Ascending aorta (tissue), 2 donors: ENCODE measurements around the gene BNIP3. TPM values are rescaled to one million over a fixed set of nuclear protein-coding genes. Genes with fewer than 3 reads are reported as not detected.

Source experiments
- DNase-seq, 2 donors: peaks; one replicate each; pipeline ENCODE4 v3.0.0-alpha.2; 2019; ENCODE audit warnings: low spot score in 2 of 2
- H3K27ac ChIP-seq, 2 donors: fragments of 200-600 bp; sonication (generic); one replicate each; pipeline ENCODE4 v1.5.1; 2016 to 2017; ENCODE audit warnings: mild to moderate bottlenecking in 1 of 2
- H3K27me3 ChIP-seq: fragments of 200-600 bp; sonication (generic); one replicate; pipeline ENCODE4 v1.5.1; 2017
- H3K36me3 ChIP-seq, 2 donors: fragments of 200-600 bp; sonication (generic); one replicate each; pipeline ENCODE4 v1.5.1; 2016
- H3K4me1 ChIP-seq, 2 donors: fragments of 200-600 bp; sonication (generic); one replicate each; pipeline ENCODE4 v1.5.1; 2016 to 2017; ENCODE audit warnings: mild to moderate bottlenecking in 1 of 2
- H3K4me3 ChIP-seq, 2 donors: fragments of 200-600 bp; sonication (generic); one replicate each; pipeline ENCODE4 v1.5.1; 2016 to 2017; ENCODE audit warnings: mild to moderate bottlenecking in 1 of 2
- H3K9me3 ChIP-seq, 2 donors: fragments of 200-600 bp; sonication (generic); one replicate each; pipeline ENCODE4 v1.5.1; 2016
- intact Hi-C: fragments of 100-400 bp; cut with DNase I; formaldehyde crosslinking; loops from one replicate; pipeline ENCODE4 v1.15.1; 2023
- total RNA-seq: library from RNA; depleted of rRNA; stranded (reverse); fragments of >200 nt; gene quantifications from one replicate; pipeline ENCODE4 v1.1.0, GENCODE V29; 2016
- TF ChIP-seq, protein P1 (sequence below), 3 experiments: fragments of 200-600 bp in 2 of 3; fragments of 450-650 bp in 1 of 3; sonication (generic) in 2 of 3; IDR thresholded peaks; one replicate each; pipeline ENCODE4 v1.5.1; 2016 to 2019; ENCODE audit warnings: antibody characterized with exemption in 3 of 3, mild to moderate bottlenecking in 1 of 3, moderate library complexity in 1 of 3

The BNIP3 gene
- total RNA-seq, 1 donor from 2014 or later, result 18.3 TPM

DNA sequence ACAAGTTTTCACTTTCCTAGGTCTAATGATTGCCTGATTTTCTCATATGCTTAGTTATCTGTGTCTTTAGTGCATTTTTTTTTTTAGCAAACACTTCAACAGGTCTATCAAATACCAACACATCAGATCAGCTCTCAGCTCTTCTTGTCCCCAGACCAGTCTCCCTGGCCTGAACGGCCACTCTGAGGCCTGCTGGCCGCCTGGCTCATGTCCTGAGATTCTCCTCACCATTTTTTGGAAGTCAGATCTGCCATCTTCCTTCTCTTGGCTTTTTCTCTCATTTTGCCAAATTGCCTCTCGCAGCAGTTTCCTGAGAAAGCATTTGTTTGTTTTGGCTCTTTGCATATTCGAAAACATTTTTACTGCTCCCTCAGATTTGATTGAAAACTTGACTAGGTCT lies 51.6 kb downstream of the BNIP3 start:
- Histone ChIP-seq H3K36me3 (peaks cover 0 to 4% of the 10 kb centered on the region in 2 donors), H3K4me1 (peaks cover 10 to 26% of the 10 kb centered on the region in 2 donors), H3K27me3 (no peaks in the 10 kb centered on the region), H3K9me3 (peaks cover 3 to 6% of the 10 kb centered on the region in 2 donors), H3K4me3 (no peak overlapping the region), H3K27ac (no peak overlapping the region)
- intact Hi-C loops, result no loop called here
- DNase-seq, result no peak
- TF ChIP-seq, protein P1, sequence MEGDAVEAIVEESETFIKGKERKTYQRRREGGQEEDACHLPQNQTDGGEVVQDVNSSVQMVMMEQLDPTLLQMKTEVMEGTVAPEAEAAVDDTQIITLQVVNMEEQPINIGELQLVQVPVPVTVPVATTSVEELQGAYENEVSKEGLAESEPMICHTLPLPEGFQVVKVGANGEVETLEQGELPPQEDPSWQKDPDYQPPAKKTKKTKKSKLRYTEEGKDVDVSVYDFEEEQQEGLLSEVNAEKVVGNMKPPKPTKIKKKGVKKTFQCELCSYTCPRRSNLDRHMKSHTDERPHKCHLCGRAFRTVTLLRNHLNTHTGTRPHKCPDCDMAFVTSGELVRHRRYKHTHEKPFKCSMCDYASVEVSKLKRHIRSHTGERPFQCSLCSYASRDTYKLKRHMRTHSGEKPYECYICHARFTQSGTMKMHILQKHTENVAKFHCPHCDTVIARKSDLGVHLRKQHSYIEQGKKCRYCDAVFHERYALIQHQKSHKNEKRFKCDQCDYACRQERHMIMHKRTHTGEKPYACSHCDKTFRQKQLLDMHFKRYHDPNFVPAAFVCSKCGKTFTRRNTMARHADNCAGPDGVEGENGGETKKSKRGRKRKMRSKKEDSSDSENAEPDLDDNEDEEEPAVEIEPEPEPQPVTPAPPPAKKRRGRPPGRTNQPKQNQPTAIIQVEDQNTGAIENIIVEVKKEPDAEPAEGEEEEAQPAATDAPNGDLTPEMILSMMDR (IDR thresholded peaks at IDR 0.05), result no peak

DNA sequence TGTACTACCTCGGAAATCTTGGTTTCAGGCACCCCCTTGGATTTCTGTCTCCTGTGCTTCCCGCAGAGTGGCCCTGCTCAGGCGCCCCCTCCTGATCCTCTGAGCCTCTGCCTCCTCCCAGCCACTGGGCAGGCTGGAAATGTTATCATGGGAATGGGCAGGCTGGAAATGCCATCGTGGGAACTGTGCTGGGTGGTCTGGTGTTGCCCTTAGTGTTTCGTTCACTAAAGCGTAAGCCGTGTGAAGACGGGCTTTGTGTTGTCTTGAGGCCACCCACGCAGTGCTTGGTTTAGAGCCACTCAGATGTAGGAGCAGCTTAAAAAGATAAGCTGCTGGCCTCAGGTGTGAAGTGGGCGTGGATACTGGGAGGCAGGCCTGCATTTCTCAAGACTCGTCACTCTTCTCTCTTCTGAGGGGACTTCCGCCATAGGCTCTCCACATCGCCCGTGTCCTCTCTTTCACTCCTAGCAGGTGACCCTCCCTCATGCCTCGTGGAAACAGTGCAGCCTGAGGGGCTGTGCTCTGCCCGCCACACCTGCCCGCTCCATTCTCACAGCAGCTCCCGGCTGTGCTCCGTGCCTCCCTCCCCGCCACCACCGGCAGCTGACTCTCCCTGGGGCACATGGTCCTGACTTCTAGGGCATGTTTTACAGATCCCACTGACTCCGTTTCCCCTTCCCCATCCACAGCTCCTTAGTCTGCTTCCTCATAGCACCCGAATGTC lies 52.4 kb downstream of the BNIP3 start:
- TF ChIP-seq, protein P1 (IDR thresholded peaks at IDR 0.05), result no peak
- H3K27me3 ChIP-seq, result no peaks in the 10 kb centered on the region
- no peaks in the 10 kb centered on the region for H3K36me3 ChIP-seq
- no peak overlapping the region for H3K4me3 ChIP-seq
- no peak overlapping the region for H3K27ac ChIP-seq
- peak in 1 of 2 donors; percentile 41 for DNase-seq
- intact Hi-C loops, result no loop called here
- H3K4me1 ChIP-seq, result peaks cover 10 to 26% of the 10 kb centered on the region in 2 donors
- H3K9me3 ChIP-seq, result peaks cover 3 to 8% of the 10 kb centered on the region in 2 donors

DNA sequence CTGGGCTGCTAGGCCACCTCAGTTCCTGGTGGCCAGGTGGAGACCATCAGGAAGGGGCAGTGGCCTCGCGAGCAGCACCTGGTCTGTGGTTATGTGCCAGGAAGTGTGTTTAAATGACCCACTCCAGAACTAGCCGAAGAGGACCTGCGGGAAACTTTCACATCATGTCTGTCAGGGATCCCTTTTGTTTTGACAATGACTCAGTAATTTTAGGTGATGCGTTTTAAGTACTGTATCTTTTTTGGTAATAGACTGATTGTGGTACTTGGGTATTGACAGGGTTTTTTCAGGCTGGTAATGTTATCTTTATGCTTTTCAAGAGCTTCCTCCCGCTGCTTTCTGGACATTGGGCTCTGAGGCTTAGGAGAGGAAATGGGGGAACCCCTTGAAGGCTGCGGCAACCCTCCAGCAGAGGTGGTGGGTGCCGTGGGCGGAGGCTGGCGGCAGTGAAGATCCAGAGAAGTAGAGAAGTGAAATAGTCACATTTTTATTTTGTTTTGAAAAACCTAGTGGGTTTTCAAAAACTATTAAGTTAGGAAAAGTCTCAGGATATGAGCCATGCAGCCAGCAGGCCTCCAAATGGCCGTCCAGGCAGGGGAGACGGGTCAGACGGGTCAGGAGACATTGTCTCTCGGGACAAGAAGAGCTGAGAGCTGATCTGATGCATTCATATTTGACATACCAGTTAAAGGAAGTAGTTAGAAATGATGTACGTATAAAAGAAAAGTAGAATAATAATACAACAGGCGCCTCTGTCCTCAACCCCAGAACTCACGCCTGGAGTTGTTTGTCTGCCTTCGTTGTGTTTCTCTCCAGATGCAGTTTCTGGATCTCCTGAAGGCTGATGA lies 53.3 kb downstream of the BNIP3 start:
- no peaks in the 10 kb centered on the region for H3K27me3 ChIP-seq
- peaks cover 3 to 8% of the 10 kb centered on the region in 2 donors for H3K9me3 ChIP-seq
- H3K36me3 ChIP-seq, result no peaks in the 10 kb centered on the region
- intact Hi-C loops, result no loop called here
- no peak overlapping the region for H3K27ac ChIP-seq
- H3K4me1 ChIP-seq, result peaks cover 10 to 26% of the 10 kb centered on the region in 2 donors
- no peak overlapping the region for H3K4me3 ChIP-seq
- TF ChIP-seq, protein P1 (IDR thresholded peaks at IDR 0.05), result no peak
- DNase-seq, result peak in 1 of 2 donors; percentile 45

DNA sequence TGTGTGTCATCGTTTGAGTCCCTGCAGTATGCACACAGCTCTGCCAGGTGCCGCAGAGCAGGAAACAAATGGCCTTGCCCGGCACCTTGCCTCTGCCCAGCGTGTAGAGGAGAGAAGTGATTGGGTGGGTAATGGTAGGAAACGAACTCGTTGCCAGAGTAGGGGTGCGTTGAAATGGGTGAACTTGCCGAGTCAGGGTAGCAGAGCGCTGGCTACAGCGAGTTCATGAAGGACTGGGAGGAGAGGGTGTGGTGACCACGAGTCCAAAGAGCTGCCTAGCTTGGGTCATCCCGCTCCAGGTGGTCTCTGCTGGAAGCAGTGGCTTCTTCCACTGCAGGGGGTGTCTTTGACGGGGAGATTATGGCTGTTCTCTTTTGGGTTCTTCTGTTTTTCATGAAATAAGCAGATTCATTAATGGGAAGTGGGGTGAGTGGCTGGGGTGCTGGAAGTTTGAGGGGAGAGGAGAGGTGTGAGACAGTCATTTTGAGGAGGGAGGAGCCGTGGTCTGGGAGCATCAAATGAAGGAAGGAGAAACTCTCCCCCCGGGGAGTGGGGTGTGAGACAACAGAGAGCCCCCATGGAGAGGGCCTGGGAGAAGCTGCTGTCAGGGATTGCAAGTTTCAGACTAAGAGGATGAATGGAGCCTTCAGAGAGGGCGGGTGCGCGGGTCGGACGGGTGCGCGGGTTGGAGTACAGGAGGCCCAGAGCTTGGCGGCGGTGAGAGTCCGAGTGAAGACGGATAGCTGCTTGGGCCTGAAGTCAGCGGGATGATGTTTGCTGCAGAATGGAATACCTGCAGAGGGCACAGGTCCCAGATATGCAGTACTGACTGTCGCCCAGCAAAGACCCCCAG lies 54.8 kb downstream of the BNIP3 start:
- H3K27ac ChIP-seq, result no peak overlapping the region
- peak in 1 of 2 donors; percentile 58 for DNase-seq

DNA sequence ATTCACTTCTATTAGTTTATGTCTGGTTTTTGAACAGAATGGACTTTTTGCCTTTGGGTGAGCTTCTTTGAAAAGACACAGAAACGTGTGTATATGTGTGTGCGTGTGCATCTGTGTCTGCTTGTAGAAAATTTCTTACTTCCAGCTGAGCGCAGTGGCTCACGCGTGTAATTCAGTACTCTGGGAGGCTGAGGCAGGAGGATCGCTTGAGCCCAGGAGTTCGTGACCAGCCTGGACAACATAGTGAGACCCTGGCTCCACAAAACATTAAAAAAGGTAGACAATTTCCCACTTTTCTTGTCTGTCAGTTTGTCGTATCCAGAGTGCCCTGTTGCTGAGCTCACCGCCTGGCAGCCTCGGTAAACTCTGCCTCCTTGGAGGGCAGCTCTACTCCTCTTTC lies 55.5 kb downstream of the BNIP3 start:
- intact Hi-C loops, result no loop called here
- Histone ChIP-seq H3K4me1 (peaks cover 5 to 11% of the 10 kb centered on the region in 2 donors), H3K36me3 (no peaks in the 10 kb centered on the region), H3K9me3 (peaks cover 3 to 8% of the 10 kb centered on the region in 2 donors), H3K27me3 (no peaks in the 10 kb centered on the region), H3K4me3 (no peak overlapping the region), H3K27ac (no peak overlapping the region)
- TF ChIP-seq, protein P1 (IDR thresholded peaks at IDR 0.05), result no peak
- DNase-seq, result no peak

More for the DNA sequence above, 54.8 kb downstream of the BNIP3 start:
- intact Hi-C loops, result no loop called here
- Histone ChIP-seq H3K36me3 (no peaks in the 10 kb centered on the region), H3K4me1 (peaks cover 8 to 14% of the 10 kb centered on the region in 2 donors), H3K4me3 (no peak overlapping the region), H3K27me3 (no peaks in the 10 kb centered on the region), H3K9me3 (peaks cover 3 to 8% of the 10 kb centered on the region in 2 donors)
- TF ChIP-seq, protein P1 (IDR thresholded peaks at IDR 0.05), result no peak
